Measurements from ENCODE around the gene RANBP3L.
"Not testable (repeated sequence)": the region's sequence is repeated elsewhere in the genome, so short reads cannot be mapped to it uniquely, and the experiment has no call there.

Gene RANBP3L

GRCh38 chr5:36301858-36302603 lies at the start of gene RANBP3L:
TSS of gene RANBP3L (minus strand) at chr5:36301902. CDS start at chr5:36301416, 486 bp downstream.
- in situ Hi-C loops (cut with MboI; ENCODE audit: low sequenced_read_pairs): no loop called here

DNA sequence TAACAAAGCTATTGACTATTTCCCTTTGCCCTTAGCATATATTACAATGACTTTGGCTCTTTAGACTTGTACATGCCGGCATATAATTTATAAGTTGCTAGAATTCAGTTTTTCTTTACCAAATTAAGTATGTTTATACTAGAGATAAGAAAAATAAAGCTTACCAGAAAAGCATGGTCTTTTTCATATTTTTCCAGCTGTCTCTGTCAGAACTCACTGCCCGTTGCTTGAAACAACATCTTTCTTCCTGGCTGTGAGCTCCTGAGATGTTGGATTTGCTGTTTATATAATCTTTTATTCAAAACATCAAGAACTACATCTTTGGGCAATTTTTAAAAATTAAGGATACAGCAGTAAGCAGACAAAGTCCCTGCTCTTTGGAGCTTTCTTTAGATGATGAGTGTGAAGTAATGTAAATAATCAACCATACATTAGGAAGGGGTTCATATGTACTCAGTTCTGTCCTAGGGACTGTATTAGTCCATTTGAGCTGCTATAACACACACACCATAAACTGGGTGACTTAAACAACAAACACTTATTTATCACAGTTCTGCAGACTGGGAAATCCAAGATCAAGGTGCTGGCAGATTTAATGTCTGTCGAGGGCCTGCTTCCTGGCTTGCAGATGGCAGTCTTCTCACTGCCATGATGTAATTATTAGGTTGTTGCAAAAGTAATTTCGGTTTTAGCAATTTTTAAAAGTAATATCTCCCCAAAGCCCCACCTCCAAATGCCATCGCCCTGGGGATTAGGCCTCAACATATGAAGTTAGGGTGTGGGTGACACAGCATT lies 45.4 kb upstream of the RANBP3L start:
- in situ Hi-C loops (cut with MboI; ENCODE audit: low sequenced_read_pairs): no loop called here

DNA sequence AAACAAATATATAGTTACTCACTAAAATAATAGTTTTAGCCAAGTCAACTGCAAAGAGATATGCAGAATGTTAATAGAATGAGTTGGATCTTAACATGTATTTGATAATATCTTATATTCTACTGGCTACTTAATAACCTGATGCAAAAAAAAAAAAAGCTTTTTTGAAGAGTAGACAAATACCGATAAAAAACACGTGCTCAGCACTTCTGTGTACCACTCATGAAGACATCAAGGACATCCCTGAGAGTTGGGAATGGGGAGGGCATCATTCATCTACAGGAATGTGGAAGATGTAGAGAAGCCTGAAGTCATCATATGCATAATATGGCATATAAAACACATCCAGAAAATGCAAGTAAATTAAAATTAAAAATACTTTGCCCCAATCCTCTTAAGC lies 43.2 kb upstream of the RANBP3L start:
- in situ Hi-C loops (cut with MboI; ENCODE audit: low sequenced_read_pairs): no loop called here

DNA sequence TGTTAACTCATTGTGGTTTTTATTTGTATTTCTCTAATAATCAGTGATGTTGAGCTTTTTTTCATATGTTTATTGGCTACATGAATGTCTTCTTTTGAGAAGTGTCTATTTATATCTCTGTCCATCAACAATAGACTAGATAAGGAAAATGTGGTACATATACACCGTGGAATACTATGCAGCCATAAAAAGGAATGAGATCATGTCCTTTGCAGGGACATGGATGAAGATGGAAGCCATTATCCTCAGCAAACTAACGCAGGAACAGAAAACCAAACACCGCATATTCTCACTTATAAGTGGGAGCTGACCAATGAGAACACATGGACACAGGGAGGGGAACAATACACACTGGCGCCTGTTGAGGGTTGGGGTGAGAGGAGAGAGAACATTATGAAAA lies 40.0 kb upstream of the RANBP3L start:
- in situ Hi-C loops (cut with MboI; ENCODE audit: low sequenced_read_pairs): not testable (repeated sequence)

- in situ Hi-C loops (cut with MboI; ENCODE audit: low sequenced_read_pairs): no loop called here
Measured at GRCh38 chr5:36337597-36337996, 35.9 kb upstream of the RANBP3L start.

GRCh38 chr5:36334315-36334714 lies 32.6 kb upstream of the RANBP3L start:
- in situ Hi-C loops (cut with MboI; ENCODE audit: low sequenced_read_pairs): no loop called here

DNA sequence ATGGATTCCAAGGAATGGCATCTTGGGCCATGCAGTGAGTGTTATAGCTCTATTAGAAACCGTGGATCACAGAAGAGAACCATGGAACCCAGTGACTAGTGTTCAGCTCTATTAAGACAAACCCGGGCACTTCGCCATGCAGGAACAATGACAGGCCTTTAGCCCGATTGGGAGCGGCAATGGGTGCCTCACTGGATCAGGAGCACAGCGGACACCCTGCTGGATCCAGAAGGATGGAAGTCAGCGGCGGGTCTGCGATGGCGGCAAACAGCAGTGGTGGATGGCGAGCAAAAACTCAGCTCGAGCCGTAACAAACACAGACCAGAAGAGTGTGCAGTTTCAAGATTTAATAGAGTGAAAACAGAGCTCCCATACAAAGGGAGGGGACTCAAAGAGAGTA lies 31.0 kb upstream of the RANBP3L start:
- in situ Hi-C loops (cut with MboI; ENCODE audit: low sequenced_read_pairs): not testable (repeated sequence)

- in situ Hi-C loops (cut with MboI; ENCODE audit: low sequenced_read_pairs): no loop called here
Measured at GRCh38 chr5:36325196-36325595, 23.5 kb upstream of the RANBP3L start.

DNA sequence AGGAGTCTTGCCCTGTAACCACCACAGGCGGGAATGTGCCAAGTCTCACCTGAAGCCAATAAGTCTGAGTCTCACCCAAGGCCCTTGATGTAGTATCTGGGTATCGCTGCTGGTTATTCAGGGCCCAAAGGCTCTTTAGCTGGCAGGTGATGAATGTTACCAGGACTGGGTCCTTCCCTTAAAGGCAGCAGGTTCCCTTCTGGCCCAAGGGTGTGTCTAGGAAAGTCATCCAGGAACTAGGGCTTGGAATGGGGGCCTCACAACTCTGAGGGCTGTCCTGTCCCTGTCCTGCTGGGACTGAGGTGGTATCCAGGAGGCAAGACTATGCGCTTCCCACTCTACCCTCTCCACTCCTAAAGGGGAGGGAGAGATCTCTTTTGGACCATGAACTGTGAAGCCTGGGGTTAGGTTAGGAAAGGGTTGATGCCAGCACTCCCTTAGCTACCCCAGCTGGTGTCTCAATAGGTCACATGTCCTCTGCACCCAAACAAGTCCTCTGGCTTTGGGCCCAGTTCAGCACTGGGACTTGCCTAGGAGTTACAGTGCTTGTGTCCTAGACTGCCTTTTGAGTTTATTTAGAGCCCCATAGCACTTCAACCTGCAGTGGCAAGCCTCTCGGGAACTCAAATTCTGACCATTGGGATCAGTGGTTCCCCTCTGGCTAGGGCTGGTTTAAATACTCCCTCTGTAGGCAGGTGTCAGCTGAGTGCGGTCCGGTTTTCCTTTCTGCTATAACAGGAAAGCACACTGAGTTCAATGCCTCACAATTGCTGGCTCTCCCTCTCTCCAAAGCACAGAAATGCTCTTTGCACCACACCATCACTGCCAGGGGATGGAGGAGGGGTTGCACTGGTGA lies 22.5 kb upstream of the RANBP3L start:
- in situ Hi-C loops (cut with MboI; ENCODE audit: low sequenced_read_pairs): no loop called here

GRCh38 chr5:36312953-36313672 lies 11.4 kb upstream of the RANBP3L start:
- in situ Hi-C loops (cut with MboI; ENCODE audit: low sequenced_read_pairs): no loop called here

DNA sequence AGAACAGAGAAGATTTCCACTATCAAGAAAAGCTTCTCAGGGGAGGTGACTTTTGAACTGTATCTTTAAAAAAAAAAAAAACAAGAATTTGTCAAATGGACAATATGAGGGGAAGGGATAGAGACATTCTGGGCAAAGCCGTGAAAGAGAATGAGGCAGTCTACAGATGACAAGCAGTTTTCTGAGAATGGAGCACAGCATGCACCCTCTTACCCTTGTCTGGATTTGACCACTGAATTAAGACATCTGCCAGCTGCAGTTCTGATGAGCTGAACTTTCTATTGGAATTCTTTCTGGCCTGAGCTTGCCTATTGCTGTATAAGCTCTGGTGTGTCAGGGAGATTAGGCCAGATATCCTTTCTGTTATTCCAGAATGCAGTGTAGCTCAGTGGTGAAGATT lies 10.3 kb upstream of the RANBP3L start:
- in situ Hi-C loops (cut with MboI; ENCODE audit: low sequenced_read_pairs): no loop called here

- in situ Hi-C loops (cut with MboI; ENCODE audit: low sequenced_read_pairs): no loop called here
Measured at GRCh38 chr5:36310138-36310537, 8.4 kb upstream of the RANBP3L start.

DNA sequence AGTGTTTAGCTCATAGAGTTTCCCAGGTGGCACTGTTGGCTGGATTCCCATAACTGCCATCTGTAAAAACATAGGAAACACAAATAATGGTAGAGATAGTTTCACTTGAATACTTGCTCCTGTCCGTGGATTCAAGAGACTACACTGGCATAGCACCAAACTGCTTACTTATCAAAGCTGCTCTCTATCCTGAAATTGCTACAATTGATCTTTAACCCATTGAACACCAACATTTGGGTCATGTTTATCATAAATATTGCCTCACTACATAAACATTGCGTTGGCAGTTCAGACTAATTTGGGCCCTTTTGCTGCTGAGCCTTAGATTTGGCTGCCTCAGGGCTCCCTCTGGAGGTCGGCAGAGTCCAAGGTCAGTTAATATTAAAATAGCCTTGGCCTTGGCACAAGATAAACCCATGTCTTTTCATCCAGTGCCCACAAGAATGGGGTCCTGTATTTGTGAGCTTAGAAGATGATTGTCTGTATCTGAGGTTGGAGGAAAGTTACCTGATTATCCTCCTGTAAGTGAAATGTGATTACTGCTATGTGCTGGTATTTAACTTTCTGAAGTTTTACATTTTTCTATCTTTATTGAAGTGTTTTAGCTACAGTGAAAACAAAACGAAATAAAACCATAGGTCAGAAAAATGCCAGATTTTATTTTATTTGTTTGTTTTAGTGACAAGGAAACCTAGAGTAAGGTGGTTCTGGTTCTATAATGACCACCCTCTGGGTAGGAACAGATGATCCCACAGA lies 4.0 kb upstream of the RANBP3L start:
- in situ Hi-C loops (cut with MboI; ENCODE audit: low sequenced_read_pairs): no loop called here

- in situ Hi-C loops (cut with MboI; ENCODE audit: low sequenced_read_pairs): no loop called here
Measured at GRCh38 chr5:36304095-36304805, 2.5 kb upstream of the RANBP3L start.

DNA sequence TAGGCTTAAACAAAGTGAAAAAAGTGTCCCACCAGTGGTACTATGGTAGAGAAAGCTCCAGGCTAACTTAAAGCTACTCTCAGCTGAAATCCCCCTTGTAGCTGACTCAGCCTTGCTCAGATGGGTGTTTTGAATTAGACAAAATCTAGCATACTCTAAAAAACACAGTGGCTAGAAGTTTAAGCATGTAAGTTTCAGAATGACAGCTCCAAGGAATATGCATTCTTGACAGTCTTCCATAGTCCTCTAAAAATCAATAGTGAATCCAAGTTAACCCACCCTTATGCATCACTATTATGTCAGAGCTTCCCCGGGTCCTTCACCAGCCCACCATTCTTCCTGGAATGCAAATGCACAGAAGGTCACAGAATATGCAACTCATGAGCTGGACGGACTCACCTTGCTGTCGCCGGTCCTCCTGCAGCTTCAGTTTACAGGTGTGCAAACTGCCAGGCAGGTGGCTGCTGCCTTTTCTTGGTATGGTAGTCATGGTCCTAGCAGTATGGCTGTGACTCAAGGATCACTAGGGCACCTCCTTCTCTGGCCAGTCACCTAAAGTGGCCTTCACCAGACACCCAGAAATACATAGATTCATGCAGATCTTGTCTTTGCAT lies 668 bp downstream of the RANBP3L start:
- in situ Hi-C loops (cut with MboI; ENCODE audit: low sequenced_read_pairs): no loop called here

DNA sequence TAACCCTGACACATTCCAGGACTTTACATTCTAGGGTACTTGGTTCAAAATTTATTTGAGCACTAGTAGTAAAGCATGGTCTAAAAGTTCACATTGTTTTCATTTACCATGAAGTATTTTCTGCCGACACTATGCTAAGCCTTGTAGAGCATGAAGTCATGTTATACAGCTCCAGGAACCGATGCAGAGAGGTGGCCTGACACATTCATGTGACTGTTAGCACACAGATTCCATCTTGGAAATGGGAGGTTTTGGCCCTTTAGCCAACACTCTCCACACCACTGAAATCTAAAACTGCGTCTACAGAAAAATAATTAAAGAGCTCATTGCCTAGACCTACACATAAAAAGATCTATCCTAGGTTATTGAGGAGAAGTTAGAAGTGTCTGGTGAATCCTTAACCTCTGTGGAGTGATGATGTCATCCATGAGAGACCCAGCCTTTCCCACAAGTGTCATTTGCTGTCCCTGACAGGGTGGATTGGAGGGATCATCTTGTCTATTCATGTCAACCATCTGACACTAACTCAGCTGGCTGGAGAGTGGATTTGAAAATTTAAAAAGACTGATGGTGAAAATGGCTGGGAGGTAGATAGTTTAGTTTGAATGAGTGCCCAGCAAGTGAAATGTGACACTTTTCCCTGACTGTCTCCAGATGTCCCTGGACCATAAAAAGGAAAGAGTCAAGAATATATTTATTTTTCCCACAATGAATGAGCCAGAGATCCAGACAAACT lies 1.3 kb downstream of the RANBP3L start:
- in situ Hi-C loops (cut with MboI; ENCODE audit: low sequenced_read_pairs): no loop called here

GRCh38 chr5:36298552-36298951 lies 3.1 kb downstream of the RANBP3L start:
- in situ Hi-C loops (cut with MboI; ENCODE audit: low sequenced_read_pairs): no loop called here

- in situ Hi-C loops (cut with MboI; ENCODE audit: low sequenced_read_pairs): no loop called here
Measured at GRCh38 chr5:36297653-36298052, 4.0 kb downstream of the RANBP3L start.

Measured in hTERT RPE-1 (cell line).